Stimulated activated CD4-positive, alpha-beta T cell treated with anti-CD3 and anti-CD28 coated beads, TNF-alpha, amount 100 ng/mL, for 1 hour (primary cell): ENCODE measurements around the gene ADPRHL1.
"Not testable (repeated sequence)": the region's sequence is repeated elsewhere in the genome, so short reads cannot be mapped to it uniquely, and the experiment has no call there.

Experiments
- DNase-seq, 3 donors: peaks; one replicate each; pipeline ENCODE4 v3.0.0-alpha.2; 2020; ENCODE audit warnings: low read depth in 3 of 3, low spot score in 1 of 3

The ADPRHL1 gene

GRCh38 chr13:113479179-113479578 is 25.9 kb upstream of the ADPRHL1 start:
- no peak for DNase-seq

- DNase-seq = no peak
These were observed 24.4 kb upstream of the ADPRHL1 start for GRCh38 chr13:113477724-113478123.

- DNase-seq = no peak
These were observed 23.5 kb upstream of the ADPRHL1 start for GRCh38 chr13:113476811-113477210.

GRCh38 chr13:113475911-113476310 is 22.6 kb upstream of the ADPRHL1 start:
- no peak for DNase-seq

GRCh38 chr13:113475280-113475679 is 22.0 kb upstream of the ADPRHL1 start:
- no peak for DNase-seq

- no peak for DNase-seq
These were observed 20.9 kb upstream of the ADPRHL1 start for GRCh38 chr13:113474179-113474578.

- DNase-seq = no peak
These were observed 19.2 kb upstream of the ADPRHL1 start for GRCh38 chr13:113472355-113473025.

- DNase-seq = no peak
These were observed 18.6 kb upstream of the ADPRHL1 start for GRCh38 chr13:113471844-113472243.

- not testable (repeated sequence) for DNase-seq
These were observed 17.4 kb upstream of the ADPRHL1 start for GRCh38 chr13:113470635-113471163.

GRCh38 chr13:113470073-113470472 is 16.8 kb upstream of the ADPRHL1 start:
- no peak for DNase-seq

GRCh38 chr13:113469582-113469981 is 16.3 kb upstream of the ADPRHL1 start:
- no peak for DNase-seq

- DNase-seq = no peak
These were observed 15.3 kb upstream of the ADPRHL1 start for GRCh38 chr13:113468472-113469201.

- no peak for DNase-seq
These were observed 14.7 kb upstream of the ADPRHL1 start for GRCh38 chr13:113468029-113468428.

- DNase-seq = no peak
These were observed 13.1 kb upstream of the ADPRHL1 start for GRCh38 chr13:113466383-113466782.

GRCh38 chr13:113465300-113465699 is 12.0 kb upstream of the ADPRHL1 start:
- no peak for DNase-seq

GRCh38 chr13:113464476-113464875 is 11.2 kb upstream of the ADPRHL1 start:
- no peak for DNase-seq

GRCh38 chr13:113461022-113461751 is 7.9 kb upstream of the ADPRHL1 start:
- DNase-seq = no peak

GRCh38 chr13:113460599-113460998 is 7.3 kb upstream of the ADPRHL1 start:
- no peak for DNase-seq

GRCh38 chr13:113460064-113460555 is 6.8 kb upstream of the ADPRHL1 start:
- DNase-seq = no peak

GRCh38 chr13:113458253-113459065 is 5.2 kb upstream of the ADPRHL1 start:
- DNase-seq = no peak

GRCh38 chr13:113457510-113457909 is 4.2 kb upstream of the ADPRHL1 start:
- no peak for DNase-seq
